ENCODE data around the gene AJAP1. TPM values are rescaled to one million over a fixed set of nuclear protein-coding genes. Genes with fewer than 3 reads are reported as not detected.

AJAP1 gene
- total RNA-seq, 1 donor from 2014 or later: not detected

- intact Hi-C loops (cut with DNase I): no loop called here
- no peak for DNase-seq (ENCODE audit: missing footprints)
- ATAC-seq: peak; percentile 39
Measured at GRCh38 chr1:4836574-4836973, 182.2 kb downstream of the AJAP1 start.

- intact Hi-C loops (cut with DNase I): no loop called here
- no peak for DNase-seq (ENCODE audit: missing footprints)
- ATAC-seq: no peak
Measured at GRCh38 chr1:4837031-4837600, 182.7 kb downstream of the AJAP1 start.

- intact Hi-C loops (cut with DNase I): no loop called here
- DNase-seq (ENCODE audit: missing footprints): no peak
- ATAC-seq: no peak
Measured at GRCh38 chr1:4837752-4838151, 183.3 kb downstream of the AJAP1 start.

GRCh38 chr1:4838231-4838630 lies 183.8 kb downstream of the AJAP1 start:
- ATAC-seq: no peak
- intact Hi-C loops (cut with DNase I): no loop called here
- DNase-seq (ENCODE audit: missing footprints): no peak

Measured in Right ventricle myocardium inferior (tissue), 1 donor.